GM21526 (cell line): ENCODE data around the gene TAS2R39.
A peak's percentile ranks its signal among the peaks of the same experiment; 100 is the strongest.
"Not testable (repeated sequence)": the region's sequence is repeated elsewhere in the genome, so short reads cannot be mapped to it uniquely, and the experiment has no call there.

Experiments used
- ATAC-seq: cut with Tn5 transposase; IDR thresholded peaks from one replicate; pipeline ENCODE4 v1.9.1; 2021; ENCODE audit warnings: moderate library complexity; ENCODE audit not compliant: unreplicated experiment, low FRiP score

TAS2R39 gene

GRCh38 chr7:143183024-143183423 lies at the start of gene TAS2R39:
TSS of gene TAS2R39 (plus strand) at chr7:143183419. CDS start at chr7:143183419, 0 bp downstream.
- no peak for ATAC-seq

GRCh38 chr7:143147070-143147469 lies 36.1 kb upstream of the TAS2R39 start:
- no peak for ATAC-seq

GRCh38 chr7:143148050-143148449 lies 35.2 kb upstream of the TAS2R39 start:
- ATAC-seq, result no peak

GRCh38 chr7:143148651-143149050 lies 34.6 kb upstream of the TAS2R39 start:
- ATAC-seq, result no peak

- ATAC-seq, result not testable (repeated sequence)
Observed at GRCh38 chr7:143150696-143151095, 32.5 kb upstream of the TAS2R39 start.

- not testable (repeated sequence) for ATAC-seq
Observed at GRCh38 chr7:143158617-143159016, 24.6 kb upstream of the TAS2R39 start.

DNA sequence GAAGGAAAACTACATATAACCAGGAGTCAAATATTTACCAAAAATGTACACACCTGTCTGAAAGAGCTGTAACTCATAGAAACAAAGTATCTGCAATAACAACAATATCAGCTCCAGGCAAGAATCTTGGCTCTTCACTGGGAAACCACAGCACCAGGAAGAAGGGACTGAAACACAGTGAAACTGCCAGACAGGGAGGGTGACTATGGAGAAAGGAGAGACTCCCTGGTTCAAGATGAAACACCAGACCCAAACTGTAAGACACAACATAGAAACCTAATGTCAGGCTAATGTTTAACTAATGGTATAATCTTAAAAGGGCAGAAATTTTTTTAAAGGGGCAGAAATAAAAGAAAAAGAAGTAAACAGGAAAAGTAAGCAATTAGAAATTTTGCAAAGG lies 11.5 kb upstream of the TAS2R39 start:
- ATAC-seq, result no peak

GRCh38 chr7:143172354-143172753 lies 10.9 kb upstream of the TAS2R39 start:
- no peak for ATAC-seq

DNA sequence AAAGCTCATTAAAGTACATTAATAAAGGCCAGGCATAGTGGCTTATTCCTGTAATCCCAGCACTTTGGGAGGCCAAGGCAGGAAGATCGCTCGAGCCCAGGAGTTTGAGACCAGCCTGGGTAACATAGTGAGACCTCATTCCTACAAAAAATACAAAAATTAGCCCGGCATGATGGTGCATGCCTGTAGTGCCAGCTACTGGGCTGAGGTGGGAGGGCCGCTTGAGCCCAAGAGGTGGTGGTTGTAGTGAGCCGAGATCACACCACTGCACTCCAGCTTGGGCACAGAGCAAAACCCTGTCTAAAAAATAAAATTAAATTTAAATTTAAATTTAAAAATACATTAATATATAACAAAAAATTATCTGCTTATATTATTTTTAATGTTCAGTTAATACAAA lies 7.1 kb upstream of the TAS2R39 start:
- ATAC-seq, result no peak

GRCh38 chr7:143177374-143178119 lies 5.7 kb upstream of the TAS2R39 start:
- ATAC-seq, result no peak

- not testable (repeated sequence) for ATAC-seq
Observed at GRCh38 chr7:143180771-143181170, 2.4 kb upstream of the TAS2R39 start.

DNA sequence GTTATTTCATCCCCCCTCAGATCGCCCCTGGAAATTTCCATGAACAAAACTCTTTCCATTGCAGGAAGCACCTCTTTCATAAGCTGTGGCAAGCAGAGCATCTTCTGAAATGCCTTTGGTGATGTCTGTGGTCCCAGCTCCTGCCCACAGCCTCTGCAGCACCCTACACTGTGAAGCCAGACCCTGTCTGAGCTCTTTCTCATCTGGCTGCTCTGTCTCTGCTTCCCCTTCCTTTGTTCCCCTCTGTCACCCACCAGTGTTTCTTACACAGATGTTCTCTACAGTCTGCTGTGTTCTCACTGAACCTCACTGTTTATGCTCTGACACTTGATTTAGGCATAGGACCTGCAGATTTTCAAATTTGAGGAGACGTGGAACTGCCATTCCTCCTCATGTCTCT lies 1.9 kb upstream of the TAS2R39 start:
- no peak for ATAC-seq

- ATAC-seq, result no peak
Observed at GRCh38 chr7:143185551-143185950, 2.3 kb downstream of the TAS2R39 start.

DNA sequence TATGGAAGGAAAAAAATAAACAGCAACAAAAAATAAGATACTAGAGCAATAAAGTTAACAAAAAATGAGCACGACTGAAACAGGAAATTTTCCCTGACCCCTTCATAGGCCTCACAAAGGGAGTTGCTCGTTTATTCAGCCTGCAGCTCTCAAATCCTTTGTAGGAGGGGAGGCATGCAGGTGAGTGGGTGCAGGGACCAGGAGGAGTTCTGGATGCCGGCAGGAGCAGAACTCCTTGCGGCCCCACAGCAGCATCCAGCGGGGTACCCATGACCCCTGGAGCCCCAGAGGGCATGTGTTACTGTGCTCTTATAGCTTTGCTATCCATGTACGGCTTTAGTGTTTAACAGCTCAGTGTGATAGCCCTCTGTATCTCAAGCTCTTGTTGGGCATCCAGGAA lies 5.8 kb downstream of the TAS2R39 start:
- no peak for ATAC-seq

GRCh38 chr7:143193880-143194279 lies 10.7 kb downstream of the TAS2R39 start:
- ATAC-seq, result no peak

DNA sequence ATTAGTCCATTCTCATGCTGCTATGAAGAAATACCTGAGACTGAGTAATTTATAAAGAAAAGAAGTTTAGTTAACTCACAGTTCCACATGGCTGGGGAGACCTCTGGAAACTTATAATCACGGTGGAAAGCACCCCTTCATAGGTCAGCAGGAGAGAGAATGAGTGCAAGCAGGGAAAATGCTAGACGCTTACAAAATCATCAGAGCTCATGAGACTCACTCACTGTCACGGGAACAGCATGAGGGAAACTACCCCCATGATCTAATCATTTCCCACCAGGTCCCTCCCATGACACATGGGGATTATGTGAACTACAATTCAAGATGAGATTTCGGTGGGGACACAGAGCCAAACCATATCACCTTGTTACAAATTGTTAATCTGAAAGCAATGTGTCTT lies 15.8 kb downstream of the TAS2R39 start:
- ATAC-seq, result no peak

DNA sequence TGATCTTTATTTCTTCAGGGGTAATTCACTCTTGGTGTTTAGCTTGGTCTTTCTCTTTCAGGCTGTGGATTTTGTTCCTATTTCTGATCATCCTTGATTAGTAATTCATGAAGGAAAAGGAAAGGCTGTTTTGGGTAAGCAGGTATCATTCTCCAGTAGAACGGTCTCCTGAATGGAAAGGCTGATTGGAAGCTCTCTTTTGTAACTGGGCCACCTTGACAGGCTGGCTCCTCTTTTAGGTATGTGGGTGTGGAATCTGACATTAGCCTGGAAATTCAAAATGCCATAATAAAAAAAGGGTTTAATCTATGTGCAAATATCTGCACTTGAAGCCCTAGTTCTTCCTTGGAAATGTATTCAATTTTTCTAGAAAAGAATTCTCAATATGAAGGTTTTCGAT lies 18.9 kb downstream of the TAS2R39 start:
- no peak for ATAC-seq

- no peak for ATAC-seq
Observed at GRCh38 chr7:143203386-143203785, 20.2 kb downstream of the TAS2R39 start.

GRCh38 chr7:143205560-143206293 lies 22.5 kb downstream of the TAS2R39 start:
- peak; percentile 77 for ATAC-seq

DNA sequence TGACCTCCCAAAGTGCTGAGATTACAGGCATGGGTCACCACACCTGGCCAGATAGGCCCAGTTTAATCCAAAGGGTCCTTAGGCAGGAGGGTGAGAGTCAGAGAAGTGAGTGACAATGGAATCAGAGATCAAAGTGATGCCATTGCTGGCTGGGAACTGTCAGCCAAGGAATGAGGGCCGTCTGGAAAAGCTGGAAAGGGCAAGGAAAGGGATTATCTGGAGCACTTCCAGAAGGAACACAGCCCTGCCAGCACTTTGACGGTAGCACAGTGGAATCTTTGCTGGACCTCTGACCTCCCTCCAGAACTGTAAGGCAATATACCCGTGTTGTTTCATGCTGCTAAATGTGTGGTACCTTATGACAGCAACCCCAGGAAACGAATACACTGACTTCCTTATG lies 27.3 kb downstream of the TAS2R39 start:
- no peak for ATAC-seq

DNA sequence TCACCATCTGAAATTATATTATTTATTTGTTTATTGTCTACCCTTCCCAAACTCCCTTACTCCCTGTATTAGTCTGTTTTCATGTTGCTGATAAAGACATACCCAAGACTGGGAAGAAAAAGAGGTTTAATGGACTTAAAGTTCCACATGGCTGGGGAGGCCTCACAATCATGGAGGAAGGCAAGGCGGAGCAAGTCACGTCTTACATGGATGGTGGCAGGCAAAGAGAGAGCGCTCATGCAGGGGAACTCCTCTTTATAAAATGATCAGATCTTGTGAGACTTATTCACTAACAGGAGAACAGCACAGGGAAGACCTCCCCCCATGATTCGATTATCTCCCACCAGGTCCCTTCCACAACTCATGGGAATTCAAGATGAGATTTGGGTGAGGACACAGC lies 30.3 kb downstream of the TAS2R39 start:
- ATAC-seq, result not testable (repeated sequence)
